Activated CD8-positive, alpha-beta memory T cell treated with anti-CD3 and anti-CD28 coated beads, Interleukin-2, amount 10 ng/mL, durations not matched to agents 7 days and 5 days (primary cell): ENCODE results near the gene SPECC1L. TPM values are rescaled to one million over a fixed set of nuclear protein-coding genes. Genes with fewer than 3 reads are reported as not detected.
A peak's percentile ranks its signal among the peaks of the same experiment; 100 is the strongest.

ENCODE experiments used
- ATAC-seq: fragments of 150-1000 bp; cut with Tn5 transposase; one replicate; pipeline ENCODE4 v1.10.0; 2021; ENCODE audit warnings: moderate library complexity
- CTCF ChIA-PET: fragments of 350-600 bp; sonication (Branson Sonifier 250); formaldehyde crosslinking; loops from one replicate; lab custom pipeline; 2021; ENCODE audit warnings: antibody characterized with exemption; lab: Charles Lee
- DNase-seq: peaks from one replicate; pipeline ENCODE4 v3.0.0-alpha.2; 2020
- H3K27ac Mint-ChIP-seq: one replicate; pipeline ENCODE4 v1.8.0; 2021; ENCODE audit warnings: mild to moderate bottlenecking, mixed read lengths
- H3K27me3 Mint-ChIP-seq: one replicate; pipeline ENCODE4 v1.8.0; 2021; ENCODE audit warnings: mixed read lengths
- H3K36me3 Mint-ChIP-seq: one replicate; pipeline ENCODE4 v1.8.0; 2021; ENCODE audit warnings: mild to moderate bottlenecking, mixed read lengths
- H3K4me1 Mint-ChIP-seq: one replicate; pipeline ENCODE4 v1.8.0; 2021; ENCODE audit warnings: mixed read lengths
- H3K4me3 Mint-ChIP-seq: one replicate; pipeline ENCODE4 v1.8.0; 2021; ENCODE audit warnings: mild to moderate bottlenecking, moderate library complexity, mixed read lengths
- H3K9me3 Mint-ChIP-seq: one replicate; pipeline ENCODE4 v1.8.0; 2022; ENCODE audit warnings: low read depth, mixed read lengths
- total RNA-seq, 2 experiments: library from RNA; stranded (reverse); gene quantifications; one replicate each; pipeline ENCODE4 v1.2.3, GENCODE V29; 2021

SPECC1L gene
- total RNA-seq, 2 experiments from 2014 or later, result 55.3 to 57.4 TPM

GRCh38 chr22:24392218-24392931 is 121.7 kb downstream of the SPECC1L start:
- Mint-ChIP-seq H3K9me3 (no peaks in the 10 kb centered on the region), H3K4me3 (no peak overlapping the region), H3K36me3 (peaks cover 15% of the 10 kb centered on the region), H3K27ac (peak overlapping the region; percentile 44), H3K4me1 (peaks cover 32% of the 10 kb centered on the region), H3K27me3 (no peaks in the 10 kb centered on the region)
- CTCF ChIA-PET, result interaction anchor here (1.0 to 2.2 kb wide), 2 partner anchors 32 to 42 kb away, joined by 5 to 7 read pairs; no protein-coding TSS in a partner anchor
- no peak for DNase-seq
- no peak for ATAC-seq

GRCh38 chr22:24393012-24393559 is 122.5 kb downstream of the SPECC1L start:
- Mint-ChIP-seq H3K9me3 (no peaks in the 10 kb centered on the region), H3K27me3 (no peaks in the 10 kb centered on the region), H3K27ac (no peak overlapping the region), H3K36me3 (peaks cover 15% of the 10 kb centered on the region), H3K4me1 (peaks cover 37% of the 10 kb centered on the region), H3K4me3 (no peak overlapping the region)
- DNase-seq (no peak), ATAC-seq (no peak)
- CTCF ChIA-PET, result interaction anchor here (0.6 to 2.2 kb wide), 4 partner anchors 10 to 468 kb away, joined by 3 to 7 read pairs (median 4); no protein-coding TSS in a partner anchor

GRCh38 chr22:24393848-24394247 is 123.2 kb downstream of the SPECC1L start:
- H3K4me1 Mint-ChIP-seq, result peaks cover 44% of the 10 kb centered on the region
- no peaks in the 10 kb centered on the region for H3K9me3 Mint-ChIP-seq
- H3K4me3 Mint-ChIP-seq, result no peak overlapping the region
- H3K27ac Mint-ChIP-seq, result no peak overlapping the region
- CTCF ChIA-PET, result interaction anchor here (1.5 to 2.2 kb wide), 2 partner anchors 9 to 44 kb away, joined by 4 to 7 read pairs; no protein-coding TSS in a partner anchor
- peaks cover 9% of the 10 kb centered on the region for H3K36me3 Mint-ChIP-seq
- no peaks in the 10 kb centered on the region for H3K27me3 Mint-ChIP-seq
- ATAC-seq (no peak), DNase-seq (no peak)

GRCh38 chr22:24394254-24394653 is 123.6 kb downstream of the SPECC1L start:
- ATAC-seq (no peak), DNase-seq (no peak)
- H3K4me3 Mint-ChIP-seq, result no peak overlapping the region
- CTCF ChIA-PET, result interaction anchor here (1.5 to 2.2 kb wide), 2 partner anchors 9 to 44 kb away, joined by 4 to 7 read pairs; no protein-coding TSS in a partner anchor
- H3K36me3 Mint-ChIP-seq, result peaks cover 9% of the 10 kb centered on the region
- H3K27me3 Mint-ChIP-seq, result no peaks in the 10 kb centered on the region
- no peak overlapping the region for H3K27ac Mint-ChIP-seq
- H3K4me1 Mint-ChIP-seq, result peaks cover 45% of the 10 kb centered on the region
- H3K9me3 Mint-ChIP-seq, result no peaks in the 10 kb centered on the region

GRCh38 chr22:24398409-24398808 is 127.8 kb downstream of the SPECC1L start:
- no peaks in the 10 kb centered on the region for H3K27me3 Mint-ChIP-seq
- H3K36me3 Mint-ChIP-seq, result peaks cover 9% of the 10 kb centered on the region
- peaks cover 53% of the 10 kb centered on the region for H3K4me1 Mint-ChIP-seq
- CTCF ChIA-PET, result interaction anchor here (0.9 to 1.3 kb wide), 2 partner anchors 16 to 91 kb away, joined by 3 read pairs; no protein-coding TSS in a partner anchor
- H3K27ac Mint-ChIP-seq, result peak overlapping the region; percentile 6
- H3K4me3 Mint-ChIP-seq, result no peak overlapping the region
- H3K9me3 Mint-ChIP-seq, result no peaks in the 10 kb centered on the region
- ATAC-seq (no peak), DNase-seq (no peak)

- Mint-ChIP-seq H3K36me3 (peaks cover 14% of the 10 kb centered on the region), H3K9me3 (no peaks in the 10 kb centered on the region), H3K4me1 (peaks cover 55% of the 10 kb centered on the region), H3K4me3 (no peak overlapping the region), H3K27me3 (no peaks in the 10 kb centered on the region), H3K27ac (peak overlapping the region; percentile 81)
- ATAC-seq (no peak), DNase-seq (no peak)
- CTCF ChIA-PET, result no interaction called here
Observed at GRCh38 chr22:24400034-24400725, 129.5 kb downstream of the SPECC1L start.

- no peaks in the 10 kb centered on the region for H3K9me3 Mint-ChIP-seq
- H3K27ac Mint-ChIP-seq, result peak overlapping the region; percentile 81
- H3K4me3 Mint-ChIP-seq, result peak overlapping the region; percentile 60
- peak; percentile 43 for DNase-seq
- CTCF ChIA-PET, result interaction anchor here (0.8 kb wide), 1 partner anchor 79 kb away, joined by 3 read pairs; no protein-coding TSS in a partner anchor
- ATAC-seq, result peak; percentile 32
- H3K36me3 Mint-ChIP-seq, result peaks cover 13% of the 10 kb centered on the region
- no peaks in the 10 kb centered on the region for H3K27me3 Mint-ChIP-seq
- H3K4me1 Mint-ChIP-seq, result peaks cover 53% of the 10 kb centered on the region
Observed at GRCh38 chr22:24400726-24401596, 130.3 kb downstream of the SPECC1L start.

- H3K27ac Mint-ChIP-seq, result peak overlapping the region; percentile 81
- CTCF ChIA-PET, result interaction anchor here (1.4 to 1.5 kb wide), 2 partner anchors 8 to 25 kb away, joined by 4 to 5 read pairs; no protein-coding TSS in a partner anchor
- H3K27me3 Mint-ChIP-seq, result no peaks in the 10 kb centered on the region
- peaks cover 13% of the 10 kb centered on the region for H3K36me3 Mint-ChIP-seq
- DNase-seq (peak; percentile 34), ATAC-seq (no peak)
- H3K4me3 Mint-ChIP-seq, result no peak overlapping the region
- no peaks in the 10 kb centered on the region for H3K9me3 Mint-ChIP-seq
- peaks cover 52% of the 10 kb centered on the region for H3K4me1 Mint-ChIP-seq
Observed at GRCh38 chr22:24401931-24402367, 131.3 kb downstream of the SPECC1L start.

GRCh38 chr22:24402460-24403192 is 132.0 kb downstream of the SPECC1L start:
- Mint-ChIP-seq H3K9me3 (no peaks in the 10 kb centered on the region), H3K4me3 (no peak overlapping the region), H3K27me3 (no peaks in the 10 kb centered on the region), H3K4me1 (peaks cover 55% of the 10 kb centered on the region), H3K36me3 (peaks cover 13% of the 10 kb centered on the region), H3K27ac (peak overlapping the region; percentile 81)
- CTCF ChIA-PET, result interaction anchor here (1.4 to 1.5 kb wide), 3 partner anchors 9 to 100 kb away, joined by 4 to 5 read pairs (median 5); no protein-coding TSS in a partner anchor
- DNase-seq (peak; percentile 75), ATAC-seq (peak; percentile 76)

GRCh38 chr22:24403346-24403745 is 132.7 kb downstream of the SPECC1L start:
- ATAC-seq, result no peak
- H3K4me1 Mint-ChIP-seq, result peaks cover 55% of the 10 kb centered on the region
- CTCF ChIA-PET, result interaction anchor here (1.4 to 1.5 kb wide), 3 partner anchors 9 to 99 kb away, joined by 4 to 5 read pairs (median 5); no protein-coding TSS in a partner anchor
- H3K27me3 Mint-ChIP-seq, result no peaks in the 10 kb centered on the region
- no peak overlapping the region for H3K27ac Mint-ChIP-seq
- DNase-seq, result no peak
- H3K36me3 Mint-ChIP-seq, result peaks cover 15% of the 10 kb centered on the region
- H3K9me3 Mint-ChIP-seq, result no peaks in the 10 kb centered on the region
- no peak overlapping the region for H3K4me3 Mint-ChIP-seq

GRCh38 chr22:24404561-24405275 is 134.1 kb downstream of the SPECC1L start:
- ATAC-seq, result no peak
- Mint-ChIP-seq H3K36me3 (peaks cover 17% of the 10 kb centered on the region), H3K27me3 (no peaks in the 10 kb centered on the region), H3K9me3 (no peaks in the 10 kb centered on the region), H3K4me1 (peaks cover 63% of the 10 kb centered on the region), H3K27ac (no peak overlapping the region), H3K4me3 (no peak overlapping the region)
- CTCF ChIA-PET, result no interaction called here
- no peak for DNase-seq
